ENCODE results near the gene TMEM200A.

The TMEM200A gene

GRCh38 chr6:130377915-130378314 lies 12.1 kb downstream of the TMEM200A start:
- DNase-seq (ENCODE audit: low read depth) = no peak

GRCh38 chr6:130379223-130379622 lies 13.4 kb downstream of the TMEM200A start:
- no peak for DNase-seq (ENCODE audit: low read depth)

GRCh38 chr6:130381012-130381411 lies 15.2 kb downstream of the TMEM200A start:
- DNase-seq (ENCODE audit: low read depth) = no peak

GRCh38 chr6:130381459-130382380 lies 15.9 kb downstream of the TMEM200A start:
- no peak for DNase-seq (ENCODE audit: low read depth)

- no peak for DNase-seq (ENCODE audit: low read depth)
These were observed 17.2 kb downstream of the TMEM200A start for GRCh38 chr6:130382872-130383490.

- DNase-seq (ENCODE audit: low read depth) = no peak
These were observed 19.4 kb downstream of the TMEM200A start for GRCh38 chr6:130385064-130385695.

- no peak for DNase-seq (ENCODE audit: low read depth)
These were observed 23.3 kb downstream of the TMEM200A start for GRCh38 chr6:130389142-130389541.

GRCh38 chr6:130390890-130391289 lies 25.1 kb downstream of the TMEM200A start:
- no peak for DNase-seq (ENCODE audit: low read depth)

- no peak for DNase-seq (ENCODE audit: low read depth)
These were observed 27.5 kb downstream of the TMEM200A start for GRCh38 chr6:130393306-130393705.

GRCh38 chr6:130394246-130394645 lies 28.4 kb downstream of the TMEM200A start:
- no peak for DNase-seq (ENCODE audit: low read depth)

- DNase-seq (ENCODE audit: low read depth) = no peak
These were observed 29.3 kb downstream of the TMEM200A start for GRCh38 chr6:130395164-130395563.

- DNase-seq (ENCODE audit: low read depth) = no peak
These were observed 30.9 kb downstream of the TMEM200A start for GRCh38 chr6:130396722-130397121.

GRCh38 chr6:130405549-130405948 lies 39.7 kb downstream of the TMEM200A start:
- no peak for DNase-seq (ENCODE audit: low read depth)

- no peak for DNase-seq (ENCODE audit: low read depth)
These were observed 41.2 kb downstream of the TMEM200A start for GRCh38 chr6:130407032-130407431.

- DNase-seq (ENCODE audit: low read depth) = no peak
These were observed 43.7 kb downstream of the TMEM200A start for GRCh38 chr6:130409418-130410100.

- no peak for DNase-seq (ENCODE audit: low read depth)
These were observed 45.7 kb downstream of the TMEM200A start for GRCh38 chr6:130411481-130411880.

- no peak for DNase-seq (ENCODE audit: low read depth)
These were observed 46.9 kb downstream of the TMEM200A start for GRCh38 chr6:130412556-130413290.

GRCh38 chr6:130417951-130418350 lies 52.1 kb downstream of the TMEM200A start:
- no peak for DNase-seq (ENCODE audit: low read depth)

- no peak for DNase-seq (ENCODE audit: low read depth)
These were observed 55.1 kb downstream of the TMEM200A start for GRCh38 chr6:130420911-130421310.

- no peak for DNase-seq (ENCODE audit: low read depth)
These were observed 55.8 kb downstream of the TMEM200A start for GRCh38 chr6:130421585-130421984.

- DNase-seq (ENCODE audit: low read depth) = no peak
These were observed 57.2 kb downstream of the TMEM200A start for GRCh38 chr6:130423044-130423443.

- DNase-seq (ENCODE audit: low read depth) = no peak
These were observed 58.9 kb downstream of the TMEM200A start for GRCh38 chr6:130424710-130425109.
